Measurements from ENCODE around the gene LAMA3.

DNA sequence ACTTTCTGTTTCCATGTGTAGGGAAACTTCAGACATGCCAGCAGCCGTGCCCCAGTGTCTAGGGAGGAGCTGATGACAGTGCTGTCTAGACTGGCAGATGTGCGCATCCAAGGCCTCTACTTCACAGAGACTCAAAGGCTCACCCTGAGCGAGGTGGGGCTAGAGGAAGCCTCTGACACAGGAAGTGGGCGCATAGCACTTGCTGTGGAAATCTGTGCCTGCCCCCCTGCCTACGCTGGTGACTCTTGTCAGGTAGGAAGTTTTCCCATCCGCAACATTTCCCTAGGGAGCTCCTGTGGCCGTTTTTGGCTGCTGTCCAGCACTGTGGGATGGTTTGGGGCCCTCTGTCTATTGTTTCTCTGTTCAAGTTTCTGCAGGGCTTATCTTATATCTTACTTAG lies 182.2 kb downstream of the LAMA3 start:
- TF ChIP-seq, protein P1, sequence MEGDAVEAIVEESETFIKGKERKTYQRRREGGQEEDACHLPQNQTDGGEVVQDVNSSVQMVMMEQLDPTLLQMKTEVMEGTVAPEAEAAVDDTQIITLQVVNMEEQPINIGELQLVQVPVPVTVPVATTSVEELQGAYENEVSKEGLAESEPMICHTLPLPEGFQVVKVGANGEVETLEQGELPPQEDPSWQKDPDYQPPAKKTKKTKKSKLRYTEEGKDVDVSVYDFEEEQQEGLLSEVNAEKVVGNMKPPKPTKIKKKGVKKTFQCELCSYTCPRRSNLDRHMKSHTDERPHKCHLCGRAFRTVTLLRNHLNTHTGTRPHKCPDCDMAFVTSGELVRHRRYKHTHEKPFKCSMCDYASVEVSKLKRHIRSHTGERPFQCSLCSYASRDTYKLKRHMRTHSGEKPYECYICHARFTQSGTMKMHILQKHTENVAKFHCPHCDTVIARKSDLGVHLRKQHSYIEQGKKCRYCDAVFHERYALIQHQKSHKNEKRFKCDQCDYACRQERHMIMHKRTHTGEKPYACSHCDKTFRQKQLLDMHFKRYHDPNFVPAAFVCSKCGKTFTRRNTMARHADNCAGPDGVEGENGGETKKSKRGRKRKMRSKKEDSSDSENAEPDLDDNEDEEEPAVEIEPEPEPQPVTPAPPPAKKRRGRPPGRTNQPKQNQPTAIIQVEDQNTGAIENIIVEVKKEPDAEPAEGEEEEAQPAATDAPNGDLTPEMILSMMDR (conservative IDR thresholded peaks at IDR 0.05; ENCODE audit: low read length): no peak
- TF ChIP-seq EZH2phosphoT487 (IDR thresholded peaks at IDR 0.05; ENCODE audit: borderline replicate concordance): no peak

Measured in Loucy (cell line).